K562 (cell line): ENCODE results near the gene PCDHGC4. TPM values are rescaled to one million over a fixed set of nuclear protein-coding genes. Genes with fewer than 3 reads are reported as not detected.

Source experiments
- ATAC-seq: fragments of 200-7000 bp; cut with Tn5 transposase; 3 replicates; pipeline ENCODE4 v1.9.1; 2020; ENCODE audit warnings: moderate library complexity
- BruUV-seq: library from RNA; stranded (reverse); fragments of 400-500 nt; replicated peaks from 2 replicates; lab custom pipeline; 2021; lab: Mats Ljungman, UMichigan
- CTCF ChIA-PET: fragments of 300-600 bp; formaldehyde crosslinking; extraction: SDS; loops from one replicate; lab custom pipeline; 2021; ENCODE audit warnings: low intra/inter-chr PET ratio; lab: Yijun Ruan, JAX
- POLR2A ChIA-PET: fragments of 300-600, 350-650 bp; sonication (Branson Sonifier 250); formaldehyde crosslinking; extraction: SDS; loops from one replicate; lab custom pipeline; 2021; ENCODE audit warnings: antibody characterized with exemption, inconsistent platforms; lab: Yijun Ruan, JAX
- DNase-seq, 4 experiments: peaks; one replicate each; pipeline versions ENCODE4 v3.0.0 to v3.0.0-alpha.2; 2011 to 2018; ENCODE audit warnings: low spot score in 3 of 4, mixed read lengths in 3 of 4; ENCODE audit errors: extremely low read depth in 1 of 4
- FAIRE-seq: peaks from 2 replicates; lab custom pipeline; 2011; peaks lifted over from hg19 to GRCh38; lab: Jason Lieb, UNC
- H2AFZ ChIP-seq: 2 replicates; pipeline ENCODE4 v1.6.0; 2011; ENCODE audit warnings: low read depth, low read length, control low read depth, inconsistent platforms
- H3K27ac ChIP-seq: fragments of 200-600 bp; 3 replicates; pipeline ENCODE4 v1.8.0; 2011; ENCODE audit warnings: low read depth, mild to moderate bottlenecking, control low read depth, inconsistent platforms, low read length, moderate library complexity, mixed read lengths; ENCODE audit errors: extremely low read depth
- H3K27me3 ChIP-seq, 2 experiments: fragments of 300-600 bp in 1 of 2; 2 replicates in 1 of 2; 3 replicates in 1 of 2; pipeline versions ENCODE4 v1.6.0 to v1.8.0; 2011; ENCODE audit warnings: inconsistent platforms in 2 of 2, low read length in 2 of 2, mild to moderate bottlenecking in 1 of 2, mixed read lengths in 1 of 2, moderate library complexity in 1 of 2; ENCODE audit not compliant: control insufficient read depth in 2 of 2, insufficient read depth in 2 of 2
- H3K36me3 ChIP-seq: fragments of 300-600 bp; 3 replicates; pipeline ENCODE4 v1.8.0; 2011; ENCODE audit warnings: mild to moderate bottlenecking, low read length, inconsistent platforms; ENCODE audit not compliant: control insufficient read depth, insufficient read depth
- H3K4me1 ChIP-seq, 2 experiments: fragments of 200-600 bp in 1 of 2; replicated peaks in 1 of 2; 2 replicates in 1 of 2; 3 replicates in 1 of 2; pipeline versions ENCODE4 v1.5.1 to v1.8.0; 2011; ENCODE audit warnings: inconsistent platforms in 2 of 2, low read length in 2 of 2, mild to moderate bottlenecking in 1 of 2, mixed read lengths in 1 of 2, moderate library complexity in 1 of 2; ENCODE audit not compliant: control insufficient read depth in 2 of 2, insufficient read depth in 2 of 2
- H3K4me2 ChIP-seq: 2 replicates; pipeline ENCODE4 v1.6.1; 2011; ENCODE audit warnings: low read length, control low read depth, inconsistent platforms, mixed read lengths; ENCODE audit not compliant: insufficient read depth
- H3K4me3 ChIP-seq: fragments of 200-600 bp; sonication (generic), shearing (Covaris generic); 2 replicates; pipeline ENCODE4 v1.5.1; 2016; ENCODE audit warnings: control low read depth, inconsistent platforms
- H3K79me2 ChIP-seq: fragments of 200-600 bp; 3 replicates; pipeline ENCODE4 v1.8.0; 2011; ENCODE audit warnings: low read length, inconsistent platforms; ENCODE audit not compliant: control insufficient read depth, insufficient read depth
- H3K9ac ChIP-seq, 2 experiments: 2 replicates each; pipeline versions ENCODE4 v1.6.0 to v1.6.1; 2011; ENCODE audit warnings: low read depth in 2 of 2, low read length in 2 of 2, control low read depth in 1 of 2, inconsistent platforms in 1 of 2, mild to moderate bottlenecking in 1 of 2, mixed read lengths in 1 of 2; ENCODE audit not compliant: insufficient read depth in 1 of 2
- H3K9me1 ChIP-seq: one replicate; pipeline ENCODE4 v1.6.0; 2011; ENCODE audit warnings: inconsistent platforms, mild to moderate bottlenecking, low read length, moderate library complexity; ENCODE audit not compliant: control insufficient read depth, insufficient read depth
- H3K9me3 ChIP-seq: replicated peaks from 2 replicates; pipeline ENCODE4 v1.5.1; 2011; ENCODE audit warnings: low read depth, low read length, inconsistent platforms; ENCODE audit not compliant: control insufficient read depth, insufficient read depth
- H4K20me1 ChIP-seq: replicated peaks from 2 replicates; pipeline ENCODE4 v1.6.1; 2011; ENCODE audit warnings: low read length, inconsistent platforms, mixed read lengths; ENCODE audit not compliant: control insufficient read depth, insufficient read depth
- GTF3C2 ChIP-seq: IDR thresholded peaks from 3 replicates; pipeline ENCODE4 v1.6.1; 2011; ENCODE audit warnings: borderline replicate concordance, mild to moderate bottlenecking, moderate library complexity; ENCODE audit not compliant: insufficient read length; ENCODE audit errors: extremely low read depth
- HOXB6 ChIP-seq: fragments of 250-450 bp; sonication (Bioruptor Pico); IDR thresholded peaks from 2 replicates; pipeline ENCODE4 v1.5.1; 2022; ENCODE audit warnings: mild to moderate bottlenecking, borderline replicate concordance
- ILF3 ChIP-seq: fragments of 450-650 bp; IDR thresholded peaks from 2 replicates; pipeline ENCODE4 v1.6.1; 2018; ENCODE audit warnings: antibody characterized with exemption, mild to moderate bottlenecking, moderate library complexity, borderline replicate concordance
- MEF2D ChIP-seq: conservative IDR thresholded peaks from 2 replicates; pipeline ENCODE4 v1.6.1; 2016; ENCODE audit warnings: low read depth, missing genetic modification characterization, missing compliant biosample characterization
- MTF1 ChIP-seq: fragments of 250-450 bp; sonication (Bioruptor Pico); IDR thresholded peaks from 2 replicates; pipeline ENCODE4 v1.9.0; 2021; ENCODE audit warnings: moderate library complexity, mild to moderate bottlenecking, inconsistent platforms, borderline replicate concordance
- NR2C2 ChIP-seq, 2 experiments: fragments of 200-800 bp in 1 of 2; sonication (Bioruptor generic) in 1 of 2; sonication (generic) in 1 of 2; formaldehyde crosslinking in 1 of 2; IDR thresholded peaks; 2 replicates each; pipeline versions ENCODE4 v1.6.1 to v1.8.0; 2016 to 2022; ENCODE audit warnings: mild to moderate bottlenecking in 1 of 2, missing compliant biosample characterization in 1 of 2, missing genetic modification characterization in 1 of 2, missing genetic modification reagents in 1 of 2
- PREB ChIP-seq: sonication (generic); formaldehyde crosslinking; IDR thresholded peaks from 2 replicates; pipeline ENCODE4 v1.8.1; 2023; ENCODE audit warnings: mild to moderate bottlenecking, missing genetic modification reagents
- PTBP1 ChIP-seq: fragments of 200-400 bp; formaldehyde crosslinking; IDR thresholded peaks from 2 replicates; pipeline ENCODE4 v1.6.1; 2017; ENCODE audit warnings: low read depth, low read length
- TAL1 ChIP-seq: fragments of 450-650 bp; IDR thresholded peaks from 2 replicates; pipeline ENCODE4 v1.6.1; 2016; ENCODE audit warnings: mild to moderate bottlenecking
- XRCC4 ChIP-seq: IDR thresholded peaks from one replicate; pipeline ENCODE4 v1.6.1; 2011; ENCODE audit not compliant: insufficient read depth, insufficient read length; ENCODE audit errors: extremely low read depth
- ZNF212 ChIP-seq: fragments of 450-650 bp; formaldehyde crosslinking; IDR thresholded peaks from 2 replicates; pipeline ENCODE4 v1.4.0; 2020; ENCODE audit warnings: mild to moderate bottlenecking
- ZNF518B ChIP-seq: fragments of 250-450 bp; sonication (Bioruptor Pico); IDR thresholded peaks from 2 replicates; pipeline ENCODE4 v1.5.0; 2021; ENCODE audit warnings: mild to moderate bottlenecking, moderate library complexity
- WGBS: fragments of 100-300 bp; shearing (Covaris generic); methylation state at CpG from one replicate; pipeline ENCODE4 v1.1.6; 2016; ENCODE audit warnings: low coverage, mixed read lengths; ENCODE audit not compliant: insufficient coverage; ENCODE audit errors: missing lambda C conversion rate; 5-methylcytosine and 5-hydroxymethylcytosine counted together
- in situ Hi-C: fragments of 300-500 bp; cut with MboI; formaldehyde crosslinking; loops from 4 replicates; pipeline ENCODE4 v1.15.0; 2018; ENCODE audit warnings: inconsistent platforms, mixed read lengths
- intact Hi-C: fragments of 100-400 bp; cut with micrococcal nuclease; formaldehyde crosslinking; loops from 2 replicates; pipeline ENCODE4 v1.14.2; 2022
- polyA plus RNA-seq, 8 experiments: library from polyadenylated mRNA; depleted of rRNA in 4 of 8; stranded (reverse) in 5 of 8; unstranded in 3 of 8; fragments of >200 nt; fragmentation: Nextera tagmentation in 2 of 8; fragmentation: Illumina TruSeq in 1 of 8; extraction: Ambion mirVana in 2 of 8; extraction: Trizol in 1 of 8; gene quantifications; 2 replicates each; pipeline versions ENCODE4 v1.2.1 to v1.2.3, GENCODE V29; 2011 to 2014; ENCODE audit warnings: inconsistent platforms in 1 of 8, missing spikeins in 1 of 8
- total RNA-seq, 7 experiments: library from RNA; depleted of rRNA in 6 of 7; stranded (reverse); fragments of >200 nt in 6 of 7; fragmentation: Illumina TruSeq in 2 of 7; extraction: Trizol in 2 of 7; gene quantifications; 2 replicates each; pipeline versions ENCODE4 v1.2.1 to v1.2.3, GENCODE V29; 2011 to 2021; ENCODE audit warnings: low replicate concordance in 1 of 7

Gene PCDHGC4
- total and polyA plus RNA-seq, 9 of the 15 experiments (the other 6 are each of a cell fraction or from before 2014, with no cell fraction given): 0.05 TPM; not detected in 8

GRCh38 chr5:141514330-141515133, 29.7 kb downstream of the PCDHGC4 start:
- no peak overlapping the region for H3K9ac ChIP-seq
- DNase-seq (no peak), ATAC-seq (no peak)
- TF ChIP-seq NR2C2 (CRISPR knock-in tag; IDR thresholded peaks at IDR 0.05) (no peak), NR2C2 (tag; IDR thresholded peaks at IDR 0.05) (no peak), MTF1 (CRISPR knock-in tag) (no peak), TAL1 (no peak), ILF3 (no peak), GTF3C2 (no peak), XRCC4 (no peak), MEF2D (tag) (no peak), ZNF212 (CRISPR knock-in tag) (no peak), ZNF518B (CRISPR knock-in tag) (no peak), HOXB6 (no peak), PTBP1 (no peak), PREB (no peak)

More at GRCh38 chr5:141514330-141515133, 29.7 kb downstream of the PCDHGC4 start:
- in situ Hi-C loops (no loop called here), intact Hi-C loops (loop anchor here (5.0 to 10.0 kb wide), 3 partner anchors 92 to 280 kb away; partner anchors contain the start of genes PCDHGA11 and PCDHGA3)
- no peaks in the 10 kb centered on the region for H4K20me1 ChIP-seq
- H3K36me3 ChIP-seq: peaks cover 65% of the 10 kb centered on the region
- H3K4me1 ChIP-seq: peaks cover 5 to 17% of the 10 kb centered on the region in 2 experiments; a peak in 3 of 5 replicates
- WGBS: 92% methylated on average over 5 of the region's 6 CpGs
- peaks cover 8% of the 10 kb centered on the region for H3K9me1 ChIP-seq
- H3K27ac ChIP-seq: no peak overlapping the region
- H2AFZ ChIP-seq: no peak overlapping the region
- H3K27me3 ChIP-seq: peaks cover 0 to 2% of the 10 kb centered on the region in 2 experiments; a peak in 1 of 5 replicates
- BruUV-seq: no TSS peak
- H3K4me2 ChIP-seq: no peak overlapping the region
- ChIA-PET POLR2A (interaction anchor here (0.6 to 1.8 kb wide), 9 partner anchors 17 to 194 kb away, joined by 3 to 7 read pairs (median 4); partner anchors contain the start of genes PCDHGC5 and TAF7), CTCF (interaction anchor here (0.6 to 1.2 kb wide), 2 partner anchors 141 to 152 kb away, joined by 3 read pairs; partner anchors contain the start of gene PCDHGA6)
- H3K4me3 ChIP-seq: no peak overlapping the region
- no peak for FAIRE-seq
- no peaks in the 10 kb centered on the region for H3K9me3 ChIP-seq
- H3K79me2 ChIP-seq: no peaks in the 10 kb centered on the region
